Measurements from ENCODE around the gene PLPPR1. TPM values are rescaled to one million over a fixed set of nuclear protein-coding genes. Genes with fewer than 3 reads are reported as not detected.

Gene PLPPR1
- total RNA-seq, 1 experiment from 2014 or later: 2.4 TPM

DNA sequence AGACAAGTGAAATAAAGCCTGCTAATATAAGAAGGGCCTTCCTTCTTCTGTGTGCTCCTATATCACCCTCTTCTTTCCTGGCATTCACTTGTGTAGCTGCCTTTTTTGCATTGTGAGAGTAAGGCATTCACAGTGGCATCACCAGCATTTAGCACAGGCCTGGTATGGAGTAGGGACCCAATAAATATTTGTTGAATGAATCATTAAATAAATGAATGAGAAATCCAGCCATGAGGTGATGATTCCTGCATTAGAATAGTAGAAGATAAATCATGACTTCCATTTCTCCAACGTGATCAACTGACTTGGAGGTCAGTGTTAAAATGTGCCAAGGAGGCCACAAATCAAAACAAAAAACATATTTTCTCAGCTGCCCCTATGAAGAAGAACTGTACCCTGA lies 3.9 kb downstream of the PLPPR1 start:
- H3K56ac ChIP-seq (ENCODE audit: insufficient read length, low read depth, low read length): no peak overlapping the region
- Mint-ChIP-seq H3K27ac (no peak overlapping the region), H3K9me3 (no peaks in the 10 kb centered on the region), H3K36me3 (ENCODE audit: insufficient read depth in 1 of 3, low read depth in 3 of 3) (no peaks in the 10 kb centered on the region), H3K4me1 (peaks cover 16 to 21% of the 10 kb centered on the region in 2 experiments), H3K4me3 (no peak overlapping the region), H3K27me3 (ENCODE audit: low read depth) (peaks cover 57% of the 10 kb centered on the region)
- H3K79me2 ChIP-seq (ENCODE audit: insufficient read depth, low read length): no peaks in the 10 kb centered on the region
- TF ChIP-seq, protein P1, sequence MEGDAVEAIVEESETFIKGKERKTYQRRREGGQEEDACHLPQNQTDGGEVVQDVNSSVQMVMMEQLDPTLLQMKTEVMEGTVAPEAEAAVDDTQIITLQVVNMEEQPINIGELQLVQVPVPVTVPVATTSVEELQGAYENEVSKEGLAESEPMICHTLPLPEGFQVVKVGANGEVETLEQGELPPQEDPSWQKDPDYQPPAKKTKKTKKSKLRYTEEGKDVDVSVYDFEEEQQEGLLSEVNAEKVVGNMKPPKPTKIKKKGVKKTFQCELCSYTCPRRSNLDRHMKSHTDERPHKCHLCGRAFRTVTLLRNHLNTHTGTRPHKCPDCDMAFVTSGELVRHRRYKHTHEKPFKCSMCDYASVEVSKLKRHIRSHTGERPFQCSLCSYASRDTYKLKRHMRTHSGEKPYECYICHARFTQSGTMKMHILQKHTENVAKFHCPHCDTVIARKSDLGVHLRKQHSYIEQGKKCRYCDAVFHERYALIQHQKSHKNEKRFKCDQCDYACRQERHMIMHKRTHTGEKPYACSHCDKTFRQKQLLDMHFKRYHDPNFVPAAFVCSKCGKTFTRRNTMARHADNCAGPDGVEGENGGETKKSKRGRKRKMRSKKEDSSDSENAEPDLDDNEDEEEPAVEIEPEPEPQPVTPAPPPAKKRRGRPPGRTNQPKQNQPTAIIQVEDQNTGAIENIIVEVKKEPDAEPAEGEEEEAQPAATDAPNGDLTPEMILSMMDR (conservative IDR thresholded peaks at IDR 0.05): no peak
- no peak overlapping the region for H3K23ac ChIP-seq (ENCODE audit: insufficient read length, low read depth, low read length)
- DNase-seq: no peak
- no peak overlapping the region for H2BK20ac ChIP-seq (ENCODE audit: low read depth, low read length, poor library complexity, severe bottlenecking)
- no peaks in the 10 kb centered on the region for H3K79me1 ChIP-seq (ENCODE audit: insufficient read depth, low read depth, low read length, poor library complexity, severe bottlenecking)
- no CpG with 5 or more reads among the region's 1 CpG for WGBS (ENCODE audit: extremely low coverage, insufficient read length, low lambda C conversion rate)
- H4K91ac ChIP-seq (ENCODE audit: insufficient read length, low read depth, low read length): no peak overlapping the region
- H3K9ac ChIP-seq (ENCODE audit: extremely low read depth, insufficient read length, low read length): no peak overlapping the region
- H2AK5ac ChIP-seq (ENCODE audit: insufficient read length, low read length): no peak overlapping the region
- H3K4me2 ChIP-seq (ENCODE audit: insufficient read depth, insufficient read length, low read length): no peak overlapping the region
- H4K20me1 ChIP-seq (ENCODE audit: control insufficient read depth, insufficient read depth, insufficient read length): no peaks in the 10 kb centered on the region
- H2AFZ ChIP-seq (ENCODE audit: low read length): no peak overlapping the region
- H3K4ac ChIP-seq (ENCODE audit: low read depth, low read length): no peak overlapping the region
- no peak overlapping the region for H2BK12ac ChIP-seq (ENCODE audit: insufficient read length, low read depth, low read length)
- H4K5ac ChIP-seq (ENCODE audit: insufficient read length, low read depth, low read length): no peak overlapping the region
- no peak overlapping the region for H3T11ph ChIP-seq (ENCODE audit: low read length)
- H2BK5ac ChIP-seq (ENCODE audit: insufficient read length, low read length): no peak overlapping the region
- H3K27ac ChIP-seq (ENCODE audit: insufficient read length, low read depth, low read length): no peak overlapping the region
- no peak overlapping the region for H3K14ac ChIP-seq (ENCODE audit: insufficient read depth, low read length)
- H2BK120ac ChIP-seq (ENCODE audit: low read depth, low read length, poor library complexity, severe bottlenecking): no peak overlapping the region
- H3K4me1 ChIP-seq (ENCODE audit: insufficient read depth, low read length): no peaks in the 10 kb centered on the region
- no peak overlapping the region for H2BK15ac ChIP-seq (ENCODE audit: low read depth, low read length)
- H3K27me3 ChIP-seq (ENCODE audit: insufficient read depth, low read length): peaks cover 20% of the 10 kb centered on the region
- H4K8ac ChIP-seq (replicated peaks; ENCODE audit: insufficient read length, low read depth, low read length): no peak overlapping the region
- no peak overlapping the region for H3K18ac ChIP-seq (ENCODE audit: insufficient read length, low read depth, low read length)
- no peaks in the 10 kb centered on the region for H3K9me3 ChIP-seq (ENCODE audit: control insufficient read depth, low read depth, low read length)
- peaks cover 18% of the 10 kb centered on the region for H3K23me2 ChIP-seq (ENCODE audit: insufficient read length, low read depth, low read length, poor library complexity, severe bottlenecking)
